GM12873 (cell line): ENCODE measurements around the gene TBC1D13.

Experiments used
- TF ChIP-seq, protein P1 (sequence below): IDR thresholded peaks from 2 replicates; pipeline ENCODE4 v1.5.1; 2012; ENCODE audit warnings: low read depth, mild to moderate bottlenecking, moderate library complexity, low read length, control low read depth; ENCODE audit not compliant: insufficient read depth; ENCODE audit errors: missing control alignments

TBC1D13 gene

DNA sequence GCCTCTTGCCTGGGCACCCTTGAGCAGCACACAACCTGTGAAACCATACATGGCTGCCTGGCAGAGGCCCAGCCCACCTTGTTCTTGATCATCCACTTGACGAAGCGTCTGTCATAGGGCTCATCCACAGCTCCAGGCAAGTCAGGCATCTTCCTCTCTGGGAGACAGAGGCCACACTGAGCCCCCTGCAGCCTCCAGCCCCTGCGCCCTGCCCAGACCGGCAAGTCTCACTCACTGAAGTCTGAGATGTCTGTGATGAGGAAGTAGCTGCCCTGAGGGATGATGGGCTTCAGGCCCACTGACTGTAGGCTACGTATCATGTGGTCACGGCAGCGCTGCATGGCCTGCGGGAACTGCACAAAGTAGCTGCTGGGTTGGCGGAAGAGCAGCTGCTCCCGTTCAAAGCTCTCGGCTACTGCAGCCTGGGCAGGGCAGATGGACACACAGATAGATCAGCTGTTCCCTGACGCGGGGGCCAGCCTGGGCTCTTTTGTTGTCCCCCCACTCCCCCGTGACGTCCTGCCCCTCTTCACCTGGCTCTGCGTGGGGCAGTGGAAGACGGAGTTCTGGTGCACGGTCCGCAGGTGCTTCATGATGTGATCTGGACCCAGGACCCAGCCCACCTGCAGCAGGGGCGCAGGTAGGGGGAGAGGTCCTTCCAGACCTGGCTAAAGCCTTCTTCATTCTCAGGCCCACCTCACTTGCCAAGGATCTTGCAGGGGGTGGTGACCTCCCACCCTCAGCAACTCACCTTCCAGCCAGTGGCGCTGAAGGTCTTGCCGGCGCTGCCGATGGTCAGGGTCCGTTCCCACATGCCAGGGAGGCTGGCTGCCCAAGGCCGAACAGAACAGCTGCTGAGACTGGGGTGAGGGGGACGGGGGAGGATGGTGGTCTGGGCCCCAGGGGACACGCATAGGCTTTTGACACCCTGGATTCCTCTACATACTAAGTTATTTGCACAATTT lies 48.5 kb downstream of the TBC1D13 start:
- TF ChIP-seq, protein P1, sequence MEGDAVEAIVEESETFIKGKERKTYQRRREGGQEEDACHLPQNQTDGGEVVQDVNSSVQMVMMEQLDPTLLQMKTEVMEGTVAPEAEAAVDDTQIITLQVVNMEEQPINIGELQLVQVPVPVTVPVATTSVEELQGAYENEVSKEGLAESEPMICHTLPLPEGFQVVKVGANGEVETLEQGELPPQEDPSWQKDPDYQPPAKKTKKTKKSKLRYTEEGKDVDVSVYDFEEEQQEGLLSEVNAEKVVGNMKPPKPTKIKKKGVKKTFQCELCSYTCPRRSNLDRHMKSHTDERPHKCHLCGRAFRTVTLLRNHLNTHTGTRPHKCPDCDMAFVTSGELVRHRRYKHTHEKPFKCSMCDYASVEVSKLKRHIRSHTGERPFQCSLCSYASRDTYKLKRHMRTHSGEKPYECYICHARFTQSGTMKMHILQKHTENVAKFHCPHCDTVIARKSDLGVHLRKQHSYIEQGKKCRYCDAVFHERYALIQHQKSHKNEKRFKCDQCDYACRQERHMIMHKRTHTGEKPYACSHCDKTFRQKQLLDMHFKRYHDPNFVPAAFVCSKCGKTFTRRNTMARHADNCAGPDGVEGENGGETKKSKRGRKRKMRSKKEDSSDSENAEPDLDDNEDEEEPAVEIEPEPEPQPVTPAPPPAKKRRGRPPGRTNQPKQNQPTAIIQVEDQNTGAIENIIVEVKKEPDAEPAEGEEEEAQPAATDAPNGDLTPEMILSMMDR: no peak

DNA sequence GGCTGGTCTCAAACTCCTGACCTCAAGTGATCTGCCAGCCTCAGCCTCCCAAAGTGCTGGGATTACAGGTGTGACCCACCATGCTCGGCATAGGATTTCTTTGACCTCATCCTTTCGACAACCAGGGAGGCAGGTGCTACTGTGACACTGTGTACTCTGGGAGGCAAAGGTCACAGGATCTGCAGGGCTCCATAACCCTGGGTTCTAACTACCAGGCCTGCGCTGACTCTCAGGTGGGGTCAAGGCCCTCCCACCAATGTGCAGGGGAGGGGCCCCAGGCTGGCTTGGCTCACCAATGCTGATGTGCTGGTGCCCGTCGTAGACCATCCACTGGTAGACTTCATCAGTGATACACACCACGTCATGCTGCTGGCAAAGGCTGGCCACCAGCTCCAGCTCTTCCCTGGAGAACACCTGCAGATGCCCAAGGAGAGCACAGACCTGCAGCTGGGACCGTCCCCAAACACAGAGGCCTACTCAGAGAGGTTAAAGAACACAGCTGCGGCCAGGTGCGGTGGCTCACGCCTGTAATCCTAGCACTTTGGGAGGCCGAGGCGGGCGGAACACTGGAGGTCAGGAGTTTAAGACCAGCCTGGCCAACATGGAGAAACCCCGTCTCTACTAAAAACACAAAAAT lies 49.6 kb downstream of the TBC1D13 start:
- TF ChIP-seq, protein P1: no peak

DNA sequence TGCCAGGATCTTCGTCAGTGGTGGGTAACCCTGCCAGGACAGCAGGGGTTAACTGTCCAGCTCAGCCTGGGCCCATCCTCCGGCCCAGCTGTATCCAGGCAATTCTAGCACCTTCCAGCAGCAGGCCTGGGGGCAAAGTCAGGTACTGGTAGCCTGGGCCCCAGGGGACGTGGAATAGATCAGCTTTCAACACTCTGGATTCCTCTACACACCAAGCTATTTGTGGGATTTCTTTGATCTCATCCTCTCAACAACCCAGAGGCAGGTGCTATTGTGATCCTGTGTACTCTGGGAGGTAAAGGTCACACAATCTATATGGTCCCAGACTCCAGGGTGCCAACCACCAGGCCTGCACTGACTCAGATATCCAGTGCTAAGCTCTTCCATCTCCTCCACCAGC lies 51.3 kb downstream of the TBC1D13 start:
- TF ChIP-seq, protein P1: no peak

DNA sequence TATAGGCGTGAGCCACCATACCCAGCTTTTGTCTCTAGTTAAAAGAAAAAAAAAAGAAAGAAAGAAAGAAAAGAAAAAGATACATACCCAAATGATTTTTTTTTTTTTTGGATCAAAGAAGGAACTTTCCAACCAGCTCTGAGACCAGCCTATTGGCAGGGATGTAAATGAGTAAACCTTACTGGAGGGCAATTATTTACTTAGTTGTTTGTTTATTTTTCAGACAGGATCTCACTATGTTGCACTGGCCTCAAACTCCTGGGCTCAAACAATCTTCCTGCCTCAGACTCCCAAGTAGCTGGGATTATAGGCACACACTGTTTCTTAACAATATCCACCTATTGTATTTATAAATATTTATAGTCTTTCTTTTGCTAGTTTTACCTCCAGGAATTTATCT lies 53.5 kb downstream of the TBC1D13 start:
- TF ChIP-seq, protein P1: no peak

DNA sequence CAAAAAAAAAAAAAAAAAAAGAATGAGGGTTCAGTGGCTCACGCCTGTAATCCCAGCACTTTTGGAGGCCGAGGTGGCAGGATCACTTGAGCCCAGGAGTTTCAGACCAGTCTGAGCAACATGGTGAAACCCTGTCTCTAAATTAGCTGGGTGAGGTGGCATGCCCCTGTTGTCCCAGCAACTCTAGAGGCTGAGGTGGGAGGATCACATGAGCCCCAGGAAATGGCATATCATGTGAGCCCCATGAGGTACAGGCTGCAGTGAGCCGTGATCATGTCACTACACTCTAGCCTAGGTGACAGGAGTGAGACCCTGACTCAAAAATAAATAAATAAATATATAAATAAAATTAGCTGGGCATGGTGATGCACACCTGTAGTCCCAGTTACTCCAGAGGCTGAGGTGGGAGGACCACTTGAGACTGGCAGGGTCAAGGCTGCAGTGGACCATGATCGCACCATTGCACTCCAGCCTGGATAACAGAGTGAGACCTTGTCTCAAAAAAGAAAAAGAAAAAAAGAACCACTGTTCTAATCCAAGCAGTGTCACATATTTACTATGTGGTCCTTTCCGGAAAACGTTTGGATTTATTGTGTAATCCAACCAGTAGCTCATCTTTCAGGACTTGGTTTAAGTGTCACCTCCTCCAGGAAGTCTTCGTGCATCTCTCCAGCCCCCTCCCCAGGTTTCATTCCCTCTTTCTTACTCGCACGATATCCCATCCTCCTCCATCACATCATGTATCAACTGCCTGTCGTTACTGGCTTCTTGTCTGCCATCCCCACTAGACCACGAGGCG lies 54.8 kb downstream of the TBC1D13 start:
- TF ChIP-seq, protein P1: no peak

DNA sequence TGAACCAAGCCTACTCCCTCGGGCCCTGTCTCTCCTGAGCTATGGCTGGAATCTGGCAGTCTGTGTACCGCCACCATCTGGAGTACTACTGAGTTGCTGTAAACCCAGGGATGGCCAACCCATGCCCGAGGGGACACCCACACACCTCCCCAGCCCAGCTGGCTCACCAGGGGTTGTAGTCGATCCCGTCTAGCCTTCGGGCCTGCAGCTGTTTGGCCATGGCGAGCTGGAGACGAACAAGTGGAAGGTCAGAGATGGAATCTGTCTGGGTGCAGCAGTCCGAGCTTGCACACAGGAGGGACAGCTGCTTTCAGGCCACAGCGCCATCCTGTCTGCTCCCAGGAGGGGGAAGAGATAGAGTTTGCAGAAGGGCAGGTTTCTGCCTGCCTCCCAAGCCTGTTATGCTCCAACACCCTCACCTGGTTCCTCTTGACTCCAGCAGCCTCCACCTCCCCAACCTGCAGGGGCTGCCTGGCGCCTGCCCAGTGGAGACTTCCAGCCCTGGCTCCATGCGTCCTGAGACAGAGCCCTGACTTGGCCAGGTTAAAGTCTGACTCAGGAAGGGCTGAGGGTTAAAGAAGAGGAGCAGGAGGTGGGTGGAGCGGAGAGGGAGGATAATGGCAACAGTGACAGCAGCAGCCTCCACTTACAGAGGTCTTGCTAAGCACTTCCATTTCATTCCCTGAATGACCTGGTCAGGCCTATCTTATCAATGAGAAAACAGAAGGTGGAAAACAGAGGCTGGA lies 58.3 kb downstream of the TBC1D13 start:
- TF ChIP-seq, protein P1: no peak
